Activated CD4-positive, alpha-beta T cell treated with anti-CD3 and anti-CD28 coated beads for 36 hours (primary cell): ENCODE results near the gene ARFGAP2. TPM values are rescaled to one million over a fixed set of nuclear protein-coding genes. Genes with fewer than 3 reads are reported as not detected.
A peak's percentile ranks its signal among the peaks of the same experiment; 100 is the strongest.

Source experiments
- ATAC-seq: fragments of 200-7000 bp; cut with Tn5 transposase; one replicate; pipeline ENCODE4 v1.10.0; 2021; ENCODE audit warnings: mild to moderate bottlenecking, moderate library complexity
- CTCF ChIA-PET: fragments of 350-600 bp; sonication (Branson Sonifier 250); formaldehyde crosslinking; loops from one replicate; lab custom pipeline; 2021; ENCODE audit warnings: antibody characterized with exemption; lab: Charles Lee
- POLR2A ChIA-PET: fragments of 350-600 bp; sonication (Branson Sonifier 250); formaldehyde crosslinking; loops from one replicate; lab custom pipeline; 2021; ENCODE audit warnings: antibody characterized with exemption, inconsistent platforms; lab: Charles Lee
- DNase-seq: peaks from one replicate; pipeline ENCODE4 v3.0.0-alpha.2; 2020
- H3K27ac Mint-ChIP-seq: one replicate; pipeline ENCODE4 v1.8.0; 2021; ENCODE audit warnings: mixed read lengths
- H3K27me3 Mint-ChIP-seq: one replicate; pipeline ENCODE4 v1.8.0; 2021; ENCODE audit warnings: mixed read lengths
- H3K36me3 Mint-ChIP-seq: one replicate; pipeline ENCODE4 v1.8.0; 2021; ENCODE audit warnings: low read depth, mixed read lengths
- H3K4me1 Mint-ChIP-seq: one replicate; pipeline ENCODE4 v1.8.0; 2021; ENCODE audit warnings: mixed read lengths
- H3K4me3 Mint-ChIP-seq: one replicate; pipeline ENCODE4 v1.8.0; 2021; ENCODE audit warnings: mild to moderate bottlenecking, moderate library complexity, mixed read lengths
- H3K9me3 Mint-ChIP-seq: one replicate; pipeline ENCODE4 v1.8.0; 2021; ENCODE audit warnings: low read depth, mixed read lengths
- intact Hi-C, 2 experiments: fragments of 100-400 bp; cut with DNase I in 1 of 2; cut with micrococcal nuclease in 1 of 2; formaldehyde crosslinking; loops; one replicate each; pipeline versions ENCODE4 v1.14.2 to v1.15.1; 2022 to 2024; cut with DNase I, micrococcal nuclease
- total RNA-seq, 2 experiments: library from RNA; stranded (reverse); gene quantifications; one replicate each; pipeline ENCODE4 v1.2.3, GENCODE V29; 2021

ARFGAP2 gene
- total RNA-seq, 2 experiments from 2014 or later: 74.9 to 76.5 TPM

DNA sequence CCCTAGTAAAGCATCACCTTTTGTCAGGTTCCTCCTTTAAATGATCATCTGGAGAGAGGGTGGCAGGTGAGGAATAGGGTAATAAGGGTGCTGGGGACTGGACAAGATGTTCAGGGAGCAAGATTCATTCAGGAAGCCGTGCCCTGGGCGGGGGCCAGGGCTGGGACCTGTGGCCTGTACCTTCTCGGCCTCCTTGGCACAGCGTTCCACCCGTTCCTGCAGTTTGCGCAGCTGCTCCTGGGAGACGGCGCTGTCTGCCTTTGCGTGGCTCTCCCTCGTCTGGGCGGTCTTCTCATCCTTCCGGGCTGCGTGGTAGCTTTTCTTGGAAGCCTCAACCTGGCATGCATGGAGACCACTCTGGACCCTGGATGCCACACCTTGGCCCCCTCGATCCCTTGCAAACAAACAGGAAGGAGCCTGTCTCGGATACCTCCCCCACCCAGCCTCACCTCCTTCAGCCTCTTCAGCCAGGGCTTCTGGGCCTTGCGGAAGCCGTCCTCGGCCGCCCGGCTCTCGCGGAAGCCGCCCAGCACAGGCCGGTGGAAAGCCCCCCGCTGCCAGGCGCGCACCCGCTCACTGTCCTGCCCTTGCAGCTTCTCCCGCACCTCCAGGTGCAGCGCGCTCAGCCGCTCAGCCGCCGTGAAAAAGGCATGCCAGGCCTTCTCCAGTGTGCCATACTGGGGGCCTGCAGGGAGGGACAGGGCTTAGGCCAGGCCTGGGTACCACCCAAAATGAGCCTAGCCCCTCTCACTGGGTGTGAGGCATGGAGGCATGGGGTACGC lies 3.5 kb upstream of the ARFGAP2 start:
- Mint-ChIP-seq H3K4me3 (no peak overlapping the region), H3K27ac (no peak overlapping the region), H3K9me3 (no peaks in the 10 kb centered on the region), H3K27me3 (peaks cover 8% of the 10 kb centered on the region), H3K4me1 (peaks cover 17% of the 10 kb centered on the region), H3K36me3 (peaks cover 6% of the 10 kb centered on the region)
- intact Hi-C loops: no loop called here
- ChIA-PET CTCF (interaction anchor here (0.6 to 3.5 kb wide), 12 partner anchors 7 to 93 kb away, joined by 3 to 22 read pairs (median 4); partner anchors contain the start of genes ACP2, DDB2 and PACSIN3), POLR2A (no interaction called here)
- DNase-seq (no peak), ATAC-seq (no peak)

DNA sequence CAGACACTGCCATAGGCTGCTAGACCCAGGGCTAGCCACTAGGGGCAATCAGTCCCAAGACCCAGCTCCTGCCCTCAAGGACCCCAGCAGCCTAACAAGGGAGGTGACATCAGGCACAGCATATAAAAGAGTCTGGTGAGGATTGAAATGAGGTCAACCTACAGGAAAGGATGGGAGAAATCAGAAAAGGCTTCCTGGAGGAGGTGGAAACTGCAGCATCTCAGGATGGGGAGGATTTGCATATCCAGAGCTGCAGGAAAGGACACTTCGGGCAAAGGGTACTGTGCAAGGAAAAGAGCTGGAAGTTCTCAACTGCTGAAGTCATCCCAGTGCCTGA lies 2.9 kb upstream of the ARFGAP2 start:
- Mint-ChIP-seq H3K36me3 (peaks cover 6% of the 10 kb centered on the region), H3K4me3 (no peak overlapping the region), H3K9me3 (no peaks in the 10 kb centered on the region), H3K4me1 (peaks cover 23% of the 10 kb centered on the region), H3K27ac (no peak overlapping the region), H3K27me3 (peaks cover 5% of the 10 kb centered on the region)
- intact Hi-C loops: loop anchor here in 1 of 2 experiments (5.0 kb wide), 1 partner anchor 1262 kb away; the partner anchor contains the start of gene PEX16
- DNase-seq (peak; percentile 68), ATAC-seq (peak; percentile 22)
- CTCF ChIA-PET: interaction anchor here (0.6 to 3.5 kb wide), 12 partner anchors 8 to 232 kb away, joined by 3 to 22 read pairs (median 4); partner anchors contain the start of genes ACP2, DDB2 and PACSIN3
- POLR2A ChIA-PET: no interaction called here

DNA sequence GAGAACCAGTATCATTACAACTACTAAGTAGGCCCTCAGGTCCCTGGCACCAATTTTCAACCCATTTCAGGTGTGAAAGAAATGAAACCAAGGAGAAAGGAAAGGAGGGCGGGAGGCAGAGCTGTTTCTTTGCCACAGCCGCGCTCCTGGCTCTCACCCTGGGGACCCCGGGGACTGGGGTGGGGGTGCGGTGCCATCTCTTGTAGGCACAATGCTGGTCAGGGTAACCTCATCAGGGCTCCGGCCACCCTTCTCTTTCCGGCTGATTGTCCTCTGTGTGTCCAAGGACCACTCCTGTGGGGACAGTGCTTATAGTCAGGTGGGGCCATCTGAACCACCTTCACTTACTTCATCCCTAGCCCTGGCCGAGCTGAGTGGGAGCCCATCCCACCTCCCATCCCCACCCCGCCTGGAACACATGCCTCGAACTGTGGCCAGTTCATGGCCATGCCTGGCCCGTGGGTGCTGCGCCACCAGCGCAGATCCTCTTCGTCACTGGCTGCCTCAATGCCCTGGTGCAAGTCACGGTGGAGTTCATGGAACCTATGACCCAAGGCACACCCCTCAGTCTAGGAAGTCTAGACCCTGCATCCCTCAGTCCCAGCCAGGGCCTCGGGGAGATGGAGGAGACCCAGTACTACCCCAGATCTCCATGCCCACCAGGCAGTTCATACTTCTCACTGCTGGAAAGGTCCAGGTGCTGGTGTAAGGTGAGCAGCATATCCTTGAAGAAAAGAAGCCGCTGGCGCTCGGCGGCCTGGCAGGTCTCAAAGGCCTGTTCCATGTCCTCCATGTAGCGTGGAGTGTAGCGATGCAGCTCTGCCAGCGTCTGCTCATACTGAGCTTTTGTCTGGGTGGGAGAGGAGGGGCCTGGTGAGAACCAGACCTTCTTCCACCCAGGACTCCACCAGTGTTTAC lies 2.3 kb upstream of the ARFGAP2 start:
- intact Hi-C loops: loop anchor here in 1 of 2 experiments (5.0 kb wide), 1 partner anchor 1262 kb away; the partner anchor contains the start of gene PEX16
- H3K4me1 Mint-ChIP-seq: peaks cover 24% of the 10 kb centered on the region
- peaks cover 7% of the 10 kb centered on the region for H3K36me3 Mint-ChIP-seq
- no peak overlapping the region for H3K4me3 Mint-ChIP-seq
- H3K27ac Mint-ChIP-seq: peak overlapping the region; percentile 47
- DNase-seq (no peak), ATAC-seq (no peak)
- peaks cover 2% of the 10 kb centered on the region for H3K27me3 Mint-ChIP-seq
- POLR2A ChIA-PET: interaction anchor here (0.6 to 1.0 kb wide), 2 partner anchors 8 to 42 kb away, joined by 3 to 5 read pairs; no protein-coding TSS in a partner anchor
- H3K9me3 Mint-ChIP-seq: no peaks in the 10 kb centered on the region
- CTCF ChIA-PET: interaction anchor here (0.6 to 3.5 kb wide), 13 partner anchors 9 to 232 kb away, joined by 3 to 22 read pairs (median 4); partner anchors contain the start of genes ACP2, DDB2 and PACSIN3

DNA sequence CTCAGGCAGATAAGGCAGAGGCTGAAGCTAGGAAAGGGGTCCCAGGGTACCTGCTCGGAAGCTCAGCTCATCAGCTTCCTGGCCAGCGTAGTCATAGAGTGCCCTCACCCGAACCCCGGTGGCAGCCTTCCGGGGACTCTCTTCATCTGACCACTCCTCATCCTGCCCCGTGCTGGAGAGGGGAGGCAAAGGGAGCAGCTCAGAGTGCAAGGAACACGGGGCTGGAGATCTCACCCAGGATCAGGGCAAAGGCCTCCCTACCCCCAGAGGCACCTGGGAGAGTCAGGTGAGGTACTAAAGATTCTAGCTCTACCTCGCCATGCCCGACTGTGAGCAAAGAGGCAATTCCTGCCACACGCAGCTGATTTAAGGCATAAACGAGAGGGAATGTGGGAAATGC lies 1.6 kb upstream of the ARFGAP2 start:
- Mint-ChIP-seq H3K27ac (peak overlapping the region; percentile 98), H3K27me3 (no peaks in the 10 kb centered on the region), H3K4me3 (no peak overlapping the region), H3K4me1 (peaks cover 30% of the 10 kb centered on the region), H3K36me3 (peaks cover 8% of the 10 kb centered on the region), H3K9me3 (no peaks in the 10 kb centered on the region)
- ATAC-seq (no peak), DNase-seq (no peak)
- POLR2A ChIA-PET: interaction anchor here (0.6 to 1.5 kb wide), 4 partner anchors 9 to 663 kb away, joined by 3 to 6 read pairs (median 6); partner anchors contain the start of gene DDB2
- intact Hi-C loops: loop anchor here in 1 of 2 experiments (5.0 kb wide), 1 partner anchor 1261 kb away; the partner anchor contains the start of gene PEX16
- CTCF ChIA-PET: interaction anchor here (0.6 to 3.5 kb wide), 9 partner anchors 9 to 233 kb away, joined by 3 to 22 read pairs (median 4); partner anchors contain the start of genes ACP2, DDB2 and PACSIN3

DNA sequence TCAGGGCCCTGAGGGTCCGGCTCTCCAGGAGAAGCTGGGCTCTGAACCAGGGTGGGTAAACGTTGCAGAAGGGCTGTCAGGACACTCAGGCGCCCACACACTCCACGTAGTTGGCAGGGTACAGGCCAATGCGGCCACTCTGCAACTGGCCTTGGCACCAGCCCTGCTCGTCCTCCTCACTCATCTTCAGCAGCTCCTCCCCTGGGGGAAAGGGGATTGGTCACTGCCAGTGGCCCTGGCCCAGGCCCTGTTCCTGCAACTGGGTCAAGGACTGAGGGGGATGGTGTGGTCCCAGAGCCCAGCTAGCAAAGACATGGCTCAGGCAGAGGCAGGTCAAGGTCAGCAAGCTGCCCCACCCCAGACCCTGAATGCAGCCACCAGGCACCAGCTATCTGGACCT lies 1.2 kb upstream of the ARFGAP2 start:
- peaks cover 34% of the 10 kb centered on the region for H3K4me1 Mint-ChIP-seq
- DNase-seq (no peak), ATAC-seq (no peak)
- H3K27me3 Mint-ChIP-seq: no peaks in the 10 kb centered on the region
- H3K27ac Mint-ChIP-seq: peak overlapping the region; percentile 98
- ChIA-PET CTCF (interaction anchor here (0.6 to 3.5 kb wide), 8 partner anchors 10 to 104 kb away, joined by 3 to 22 read pairs (median 4); partner anchors contain the start of genes ACP2, DDB2 and PACSIN3), POLR2A (interaction anchor here (0.6 to 1.5 kb wide), 5 partner anchors 9 to 663 kb away, joined by 3 to 6 read pairs (median 5); partner anchors contain the start of gene DDB2)
- H3K9me3 Mint-ChIP-seq: no peaks in the 10 kb centered on the region
- H3K36me3 Mint-ChIP-seq: peaks cover 8% of the 10 kb centered on the region
- peak overlapping the region; percentile 96 for H3K4me3 Mint-ChIP-seq
- intact Hi-C loops: loop anchor here (1.0 to 5.0 kb wide), 17 partner anchors 8 to 1261 kb away; partner anchors contain the start of genes ACP2 (in 2 of the 2), ARHGAP1 (in 2 of the 2), DDB2 (in 2 of the 2) and SLC39A13 (in 2 of the 2)

DNA sequence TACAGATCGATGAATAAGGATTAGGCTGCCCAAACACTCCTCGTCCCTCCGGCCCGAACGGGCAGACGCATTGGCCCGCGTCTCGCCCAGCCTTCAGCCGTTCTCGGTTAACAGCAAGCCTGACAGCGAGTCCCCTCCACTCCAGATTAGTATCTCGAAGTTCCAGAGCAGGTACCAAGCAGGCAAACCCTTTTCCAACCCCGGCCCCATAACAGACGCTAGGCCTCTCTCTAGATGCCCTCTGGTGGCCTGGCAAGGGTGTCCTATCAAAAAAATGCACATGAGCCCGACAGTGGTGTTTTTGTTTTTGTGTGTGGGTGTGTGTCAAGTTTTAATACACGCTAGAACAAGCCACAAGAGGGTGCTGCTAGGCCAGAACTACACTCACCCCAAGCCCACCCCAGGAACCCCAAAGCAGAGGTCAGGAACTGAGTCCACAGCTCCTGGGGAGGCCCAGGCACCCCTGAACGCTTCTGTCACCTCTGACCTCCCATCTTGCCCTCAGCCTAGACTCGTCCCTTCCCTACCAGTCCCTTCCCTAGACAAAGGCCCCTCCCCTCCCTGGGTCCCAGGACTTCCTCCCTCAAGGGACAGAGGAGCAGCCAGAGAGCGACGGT lies 658 bp upstream of the ARFGAP2 start:
- no peaks in the 10 kb centered on the region for H3K9me3 Mint-ChIP-seq
- intact Hi-C loops: loop anchor here (1.0 to 5.0 kb wide), 17 partner anchors 9 to 1260 kb away; partner anchors contain the start of genes ACP2 (in 2 of the 2), ARHGAP1 (in 2 of the 2), DDB2 (in 2 of the 2) and SLC39A13 (in 2 of the 2)
- DNase-seq (peak; percentile 85), ATAC-seq (peak; percentile 69)
- peaks cover 8% of the 10 kb centered on the region for H3K36me3 Mint-ChIP-seq
- peaks cover 34% of the 10 kb centered on the region for H3K4me1 Mint-ChIP-seq
- H3K27ac Mint-ChIP-seq: peak overlapping the region; percentile 98
- CTCF ChIA-PET: interaction anchor here (1.0 to 3.5 kb wide), 6 partner anchors 10 to 233 kb away, joined by 3 to 22 read pairs (median 11); partner anchors contain the start of genes DDB2 and PACSIN3
- POLR2A ChIA-PET: interaction anchor here (0.6 to 1.5 kb wide), 4 partner anchors 9 to 664 kb away, joined by 4 to 6 read pairs (median 6); partner anchors contain the start of gene DDB2
- peak overlapping the region; percentile 96 for H3K4me3 Mint-ChIP-seq
- no peaks in the 10 kb centered on the region for H3K27me3 Mint-ChIP-seq

DNA sequence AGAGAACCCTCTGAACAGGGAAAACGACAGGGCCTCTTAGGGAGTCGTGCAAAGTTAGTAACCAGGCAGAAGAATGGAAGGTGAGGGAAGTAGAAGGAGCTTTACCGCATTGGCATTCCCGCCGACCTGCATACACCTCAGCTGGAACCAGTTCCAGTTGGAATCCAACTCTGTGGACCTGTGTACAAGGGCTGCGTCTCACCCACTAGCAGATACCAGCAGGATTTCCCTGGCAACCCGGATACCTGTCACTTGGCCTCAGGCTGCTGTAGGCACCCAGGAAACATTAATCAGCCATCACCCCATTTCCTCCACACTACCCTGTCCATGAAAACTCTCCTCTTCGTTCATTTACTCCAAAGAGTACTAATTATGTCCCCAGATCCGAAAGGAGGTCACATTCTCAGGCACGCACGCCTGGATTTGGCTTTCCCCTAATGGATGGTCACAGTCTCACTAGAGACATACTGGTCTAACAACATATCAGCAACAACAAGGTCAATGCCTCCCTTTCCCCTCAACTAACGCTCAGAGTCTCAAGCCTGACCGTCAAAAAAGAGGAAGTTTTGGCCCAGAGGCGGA lies 842 bp downstream of the ARFGAP2 start:
- H3K27me3 Mint-ChIP-seq: no peaks in the 10 kb centered on the region
- peaks cover 34% of the 10 kb centered on the region for H3K4me1 Mint-ChIP-seq
- peak overlapping the region; percentile 96 for H3K4me3 Mint-ChIP-seq
- CTCF ChIA-PET: interaction anchor here (0.6 to 1.0 kb wide), 3 partner anchors 23 to 235 kb away, joined by 3 to 5 read pairs (median 4); no protein-coding TSS in a partner anchor
- H3K36me3 Mint-ChIP-seq: peaks cover 11% of the 10 kb centered on the region
- peak overlapping the region; percentile 97 for H3K27ac Mint-ChIP-seq
- intact Hi-C loops: loop anchor here (1.0 to 5.0 kb wide), 11 partner anchors 73 to 1259 kb away; partner anchors contain the start of genes FNBP4 (in 2 of the 2), ACP2 (in 1 of the 2), ARHGAP1 (in 1 of the 2) and CELF1 (in 1 of the 2)
- no peak for DNase-seq
- no peak for ATAC-seq
- no peaks in the 10 kb centered on the region for H3K9me3 Mint-ChIP-seq
- POLR2A ChIA-PET: interaction anchor here (0.7 to 1.1 kb wide), 2 partner anchors 11 to 73 kb away, joined by 4 read pairs; partner anchors contain the start of gene ACP2

DNA sequence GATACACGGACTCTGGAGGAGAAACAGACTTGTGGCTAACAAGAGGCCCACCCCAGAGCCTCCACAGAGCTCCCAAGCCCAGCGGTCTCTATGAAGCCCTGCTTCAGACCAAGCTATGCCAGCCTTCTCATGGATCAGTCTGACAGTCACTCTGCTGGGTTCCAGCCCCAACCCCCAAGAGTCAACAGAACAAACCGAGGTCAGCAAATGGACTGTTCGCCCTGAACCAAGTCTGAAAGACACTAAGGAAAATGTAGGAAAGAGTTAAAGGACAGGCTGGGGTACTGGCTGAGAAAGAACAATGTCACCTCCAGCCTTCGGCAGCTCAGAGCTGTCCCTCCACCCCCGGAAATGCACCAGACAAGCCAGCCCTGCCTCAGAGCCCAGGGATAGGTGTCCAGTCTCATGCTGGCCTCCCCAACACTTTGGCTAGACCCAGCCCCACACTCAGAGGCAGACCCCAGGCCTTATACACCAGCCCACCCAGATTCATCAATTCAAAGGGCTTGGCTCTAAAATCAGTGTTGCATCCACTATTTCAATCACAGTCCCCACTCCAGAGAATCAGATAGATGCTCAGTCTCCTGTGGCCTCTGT lies 3.8 kb downstream of the ARFGAP2 start:
- no peaks in the 10 kb centered on the region for H3K27me3 Mint-ChIP-seq
- no peak overlapping the region for H3K4me3 Mint-ChIP-seq
- H3K36me3 Mint-ChIP-seq: peaks cover 17% of the 10 kb centered on the region
- ATAC-seq (no peak), DNase-seq (no peak)
- ChIA-PET POLR2A (interaction anchor here (0.6 to 1.7 kb wide), 2 partner anchors 42 to 238 kb away, joined by 3 to 7 read pairs; partner anchors contain the start of gene DDB2), CTCF (interaction anchor here (1.8 to 2.0 kb wide), 2 partner anchors 11 to 20 kb away, joined by 6 to 7 read pairs; no protein-coding TSS in a partner anchor)
- no peak overlapping the region for H3K27ac Mint-ChIP-seq
- peaks cover 34% of the 10 kb centered on the region for H3K4me1 Mint-ChIP-seq
- intact Hi-C loops: no loop called here
- H3K9me3 Mint-ChIP-seq: no peaks in the 10 kb centered on the region

DNA sequence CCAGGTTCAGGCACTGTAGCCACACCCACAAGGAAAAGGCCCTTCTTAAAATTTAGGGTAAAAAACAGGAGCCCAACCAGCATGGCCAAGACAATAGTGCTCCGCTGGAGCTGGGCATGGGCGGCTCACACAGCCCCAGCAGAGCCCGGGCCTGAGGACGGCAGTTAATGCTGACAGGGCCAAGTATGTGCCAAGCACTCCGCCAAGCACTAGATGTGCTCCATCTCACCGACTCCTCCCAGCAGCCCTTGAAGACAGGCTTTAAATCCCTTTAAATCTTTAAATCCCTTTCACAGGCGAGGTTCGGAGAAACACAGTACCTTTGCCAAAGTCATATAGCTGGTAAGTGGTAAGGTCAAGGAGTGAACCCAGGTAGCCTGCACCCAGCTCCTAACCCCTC lies 4.8 kb downstream of the ARFGAP2 start:
- Mint-ChIP-seq H3K27ac (peak overlapping the region; percentile 42), H3K4me3 (no peak overlapping the region), H3K9me3 (no peaks in the 10 kb centered on the region), H3K4me1 (peaks cover 29% of the 10 kb centered on the region), H3K27me3 (no peaks in the 10 kb centered on the region), H3K36me3 (peaks cover 19% of the 10 kb centered on the region)
- no peak for DNase-seq
- ATAC-seq: no peak
- ChIA-PET CTCF (interaction anchor here (0.5 to 2.0 kb wide), 4 partner anchors 10 to 73 kb away, joined by 3 to 7 read pairs (median 4); partner anchors contain the start of gene PACSIN3), POLR2A (interaction anchor here (0.6 to 1.7 kb wide), 2 partner anchors 43 to 97 kb away, joined by 3 to 7 read pairs; partner anchors contain the start of gene DDB2)
- intact Hi-C loops: no loop called here
